CD14-positive monocyte (primary cell): Measurements from ENCODE around the gene PEMT. TPM values are rescaled to one million over a fixed set of nuclear protein-coding genes. Genes with fewer than 3 reads are reported as not detected.

Source experiments
- DNase-seq, 3 donors: peaks; one replicate each; pipeline ENCODE4 v3.0.0-alpha.2; 2011 to 2022
- H2AFZ ChIP-seq: 2 replicates; pipeline ENCODE4 v1.6.0; 2012; ENCODE audit warnings: mild to moderate bottlenecking, low read depth, low read length, inconsistent platforms; ENCODE audit not compliant: insufficient read depth, poor library complexity, severe bottlenecking
- H3K27ac ChIP-seq, 2 donors: 1 replicate in 1 of 2; 2 replicates in 1 of 2; pipeline ENCODE4 v1.5.1; 2012 to 2013; ENCODE audit warnings: low read length in 2 of 2, control low read depth in 1 of 2, inconsistent platforms in 1 of 2, low read depth in 1 of 2, mild to moderate bottlenecking in 1 of 2
- H3K27me3 ChIP-seq, 2 donors: one replicate each; pipeline versions ENCODE4 v1.6.0 to v1.6.1; 2011 to 2013; ENCODE audit warnings: low read length in 2 of 2; ENCODE audit not compliant: control insufficient read depth in 2 of 2, insufficient read depth in 2 of 2
- H3K36me3 ChIP-seq, 2 donors: replicated peaks in 1 of 2; 1 replicate in 1 of 2; 2 replicates in 1 of 2; pipeline versions ENCODE4 v1.5.1 to v1.6.1; 2012 to 2013; ENCODE audit warnings: low read length in 2 of 2, control low read depth in 1 of 2, inconsistent platforms in 1 of 2, mild to moderate bottlenecking in 1 of 2; ENCODE audit not compliant: insufficient read depth in 2 of 2, control insufficient read depth in 1 of 2
- H3K4me1 ChIP-seq, 2 donors: 1 replicate in 1 of 2; 2 replicates in 1 of 2; pipeline versions ENCODE4 v1.5.1 to v1.6.1; 2012 to 2013; ENCODE audit warnings: low read length in 2 of 2, control low read depth in 1 of 2, inconsistent platforms in 1 of 2, mild to moderate bottlenecking in 1 of 2, moderate library complexity in 1 of 2; ENCODE audit not compliant: insufficient read depth in 2 of 2, control insufficient read depth in 1 of 2
- H3K4me2 ChIP-seq: replicated peaks from 2 replicates; pipeline ENCODE3; 2012; ENCODE audit warnings: low read length, moderate library complexity, mild to moderate bottlenecking; ENCODE audit not compliant: poor library complexity, severe bottlenecking; ENCODE audit errors: extremely low read depth
- H3K4me3 ChIP-seq, 3 experiments: fragments of 200-600 bp in 1 of 3; sonication (generic) in 1 of 3; replicated peaks in 1 of 3; 1 replicate in 2 of 3; 2 replicates in 1 of 3; pipeline ENCODE4 v1.5.1; 2011 to 2013; ENCODE audit warnings: low read length in 3 of 3, mild to moderate bottlenecking in 3 of 3, control low read depth in 2 of 3, low read depth in 2 of 3, inconsistent platforms in 1 of 3, moderate library complexity in 1 of 3
- H3K79me2 ChIP-seq: 2 replicates; pipeline ENCODE4 v1.6.0; 2012; ENCODE audit warnings: mild to moderate bottlenecking, control low read depth, inconsistent platforms, low read length, moderate library complexity; ENCODE audit not compliant: insufficient read depth
- H3K9ac ChIP-seq: 2 replicates; pipeline ENCODE4 v1.6.0; 2017; ENCODE audit warnings: low read length, mild to moderate bottlenecking; ENCODE audit not compliant: insufficient read depth, poor library complexity, severe bottlenecking
- H3K9me3 ChIP-seq, 2 donors: replicated peaks in 1 of 2; 1 replicate in 1 of 2; 2 replicates in 1 of 2; pipeline versions ENCODE4 v1.5.1 to v1.6.1; 2012 to 2013; ENCODE audit warnings: low read length in 2 of 2, control low read depth in 1 of 2; ENCODE audit not compliant: control insufficient read depth in 1 of 2, insufficient read depth in 1 of 2
- H4K20me1 ChIP-seq: 2 replicates; pipeline ENCODE4 v1.6.0; 2012; ENCODE audit warnings: mild to moderate bottlenecking, low read length, control low read depth, moderate library complexity; ENCODE audit not compliant: insufficient read depth
- H3K27ac Mint-ChIP-seq, 7 donors: one replicate each; pipeline ENCODE4 v1.8.0; 2020; ENCODE audit warnings: mild to moderate bottlenecking in 7 of 7, mixed read lengths in 7 of 7, moderate library complexity in 6 of 7, inconsistent platforms in 2 of 7
- H3K27me3 Mint-ChIP-seq, 3 donors: one replicate each; pipeline ENCODE4 v1.8.0; 2021 to 2022; ENCODE audit warnings: low read depth in 3 of 3, mild to moderate bottlenecking in 3 of 3, mixed read lengths in 3 of 3, moderate library complexity in 3 of 3, inconsistent platforms in 1 of 3
- H3K36me3 Mint-ChIP-seq, 2 donors: one replicate each; pipeline ENCODE4 v1.8.0; 2020; ENCODE audit warnings: mixed read lengths in 2 of 2, inconsistent platforms in 1 of 2, mild to moderate bottlenecking in 1 of 2
- H3K4me1 Mint-ChIP-seq: one replicate; pipeline ENCODE4 v1.8.0; 2020; ENCODE audit warnings: mild to moderate bottlenecking, mixed read lengths
- H3K4me3 Mint-ChIP-seq, 2 donors: one replicate each; pipeline ENCODE4 v1.8.0; 2020; ENCODE audit warnings: mild to moderate bottlenecking in 2 of 2, mixed read lengths in 2 of 2, moderate library complexity in 1 of 2
- H3K9me3 Mint-ChIP-seq, 7 donors: one replicate each; pipeline ENCODE4 v1.8.0; 2020 to 2022; ENCODE audit warnings: mixed read lengths in 7 of 7, mild to moderate bottlenecking in 6 of 7, moderate library complexity in 6 of 7, inconsistent platforms in 2 of 7
- WGBS: methylation state at CpG from one replicate; pipeline ENCODE4 v1.1.5; 2013; ENCODE audit warnings: missing lambda C conversion rate; ENCODE audit not compliant: insufficient coverage; 5-methylcytosine and 5-hydroxymethylcytosine counted together
- intact Hi-C, 2 donors: fragments of 100-400 bp; cut with micrococcal nuclease; formaldehyde crosslinking; loops; one replicate each; pipeline versions ENCODE4 v1.15.0 to v1.15.1; 2023
- polyA plus RNA-seq, 3 donors: library from polyadenylated mRNA; depleted of rRNA in 1 of 3; unstranded in 2 of 3; stranded (reverse) in 1 of 3; fragments of 300-500 nt in 2 of 3; fragments of >200 nt in 1 of 3; fragmentation: Illumina TruSeq in 2 of 3; gene quantifications; 1 replicate in 2 of 3; 2 replicates in 1 of 3; pipeline ENCODE4 v1.2.3, GENCODE V29; 2012 to 2021
- TF ChIP-seq, protein P1 (sequence below): fragments of 200-600 bp; IDR thresholded peaks from one replicate; pipeline ENCODE4 v1.8.0; 2022; ENCODE audit warnings: antibody characterized with exemption, mild to moderate bottlenecking

Gene PEMT
- polyA plus RNA-seq, 3 donors: 26.7 to 41.0 (median 38.4) TPM

DNA sequence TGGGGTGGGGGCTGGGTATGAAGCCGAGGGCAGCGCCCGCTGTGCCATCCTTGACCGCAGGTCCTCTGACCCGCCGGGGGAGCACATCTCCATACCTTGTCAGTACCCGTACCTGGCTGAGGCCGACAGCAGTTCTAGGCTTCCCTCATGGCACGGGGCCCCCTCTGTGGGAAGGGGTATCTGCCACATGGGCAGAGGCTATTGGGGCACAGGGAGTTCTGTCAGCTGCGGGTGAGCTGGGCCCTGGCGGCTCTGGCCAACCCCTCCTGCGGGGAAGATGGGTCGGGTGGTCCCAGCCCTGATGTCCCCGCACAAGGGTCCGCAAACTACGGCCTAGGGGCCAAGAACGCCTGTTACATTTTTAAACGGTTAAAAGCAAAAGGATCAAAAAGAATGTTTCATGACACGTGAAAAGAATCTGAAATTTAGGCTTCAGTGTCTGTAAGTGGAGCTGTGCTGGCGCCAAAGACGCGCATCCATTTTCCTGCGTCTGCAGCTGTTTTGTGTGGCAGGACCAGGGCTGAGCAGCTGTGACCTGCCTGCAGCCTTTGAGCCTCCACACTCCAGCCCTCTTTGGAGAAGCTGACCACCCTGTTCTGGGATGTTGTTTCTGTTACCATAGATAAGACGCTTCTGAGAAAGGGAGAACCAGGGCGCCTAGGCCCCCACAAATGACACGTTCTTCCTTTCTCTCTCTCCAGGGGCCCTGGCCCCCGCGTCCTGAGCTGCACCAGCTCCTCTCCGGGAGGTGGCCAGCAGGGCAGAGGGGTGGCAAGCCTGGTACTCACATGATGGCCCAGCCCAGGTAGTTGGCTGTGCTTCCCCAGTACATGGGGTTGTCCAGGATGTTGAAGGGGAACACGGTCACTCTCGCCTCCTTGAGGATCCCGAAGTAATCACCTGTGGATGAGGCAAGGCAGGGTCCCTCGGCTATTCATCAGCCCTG lies 82.6 kb downstream of the PEMT start:
- Mint-ChIP-seq H3K4me3 (no peak overlapping the region), H3K9me3 (no peaks in the 10 kb centered on the region), H3K4me1 (peaks cover 1% of the 10 kb centered on the region), H3K36me3 (peaks cover 0 to 3% of the 10 kb centered on the region in 2 donors), H3K27me3 (peaks cover 0 to 3% (median 2%) of the 10 kb centered on the region in 3 donors), H3K27ac (peak overlapping the region in 1 of 7 donors; percentile 52)
- Histone ChIP-seq H3K4me2 (no peak overlapping the region), H4K20me1 (no peaks in the 10 kb centered on the region), H3K27ac (no peak overlapping the region), H3K79me2 (no peaks in the 10 kb centered on the region), H3K9ac (no peak overlapping the region), H3K27me3 (no peaks in the 10 kb centered on the region), H3K9me3 (no peaks in the 10 kb centered on the region), H3K4me3 (no peak overlapping the region), H3K4me1 (no peaks in the 10 kb centered on the region), H3K36me3 (no peaks in the 10 kb centered on the region), H2AFZ (no peak overlapping the region)
- 96% methylated on average over 26 of the region's 33 CpGs for WGBS
- TF ChIP-seq, protein P1, sequence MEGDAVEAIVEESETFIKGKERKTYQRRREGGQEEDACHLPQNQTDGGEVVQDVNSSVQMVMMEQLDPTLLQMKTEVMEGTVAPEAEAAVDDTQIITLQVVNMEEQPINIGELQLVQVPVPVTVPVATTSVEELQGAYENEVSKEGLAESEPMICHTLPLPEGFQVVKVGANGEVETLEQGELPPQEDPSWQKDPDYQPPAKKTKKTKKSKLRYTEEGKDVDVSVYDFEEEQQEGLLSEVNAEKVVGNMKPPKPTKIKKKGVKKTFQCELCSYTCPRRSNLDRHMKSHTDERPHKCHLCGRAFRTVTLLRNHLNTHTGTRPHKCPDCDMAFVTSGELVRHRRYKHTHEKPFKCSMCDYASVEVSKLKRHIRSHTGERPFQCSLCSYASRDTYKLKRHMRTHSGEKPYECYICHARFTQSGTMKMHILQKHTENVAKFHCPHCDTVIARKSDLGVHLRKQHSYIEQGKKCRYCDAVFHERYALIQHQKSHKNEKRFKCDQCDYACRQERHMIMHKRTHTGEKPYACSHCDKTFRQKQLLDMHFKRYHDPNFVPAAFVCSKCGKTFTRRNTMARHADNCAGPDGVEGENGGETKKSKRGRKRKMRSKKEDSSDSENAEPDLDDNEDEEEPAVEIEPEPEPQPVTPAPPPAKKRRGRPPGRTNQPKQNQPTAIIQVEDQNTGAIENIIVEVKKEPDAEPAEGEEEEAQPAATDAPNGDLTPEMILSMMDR: no peak
- DNase-seq: no peak
- intact Hi-C loops: no loop called here

DNA sequence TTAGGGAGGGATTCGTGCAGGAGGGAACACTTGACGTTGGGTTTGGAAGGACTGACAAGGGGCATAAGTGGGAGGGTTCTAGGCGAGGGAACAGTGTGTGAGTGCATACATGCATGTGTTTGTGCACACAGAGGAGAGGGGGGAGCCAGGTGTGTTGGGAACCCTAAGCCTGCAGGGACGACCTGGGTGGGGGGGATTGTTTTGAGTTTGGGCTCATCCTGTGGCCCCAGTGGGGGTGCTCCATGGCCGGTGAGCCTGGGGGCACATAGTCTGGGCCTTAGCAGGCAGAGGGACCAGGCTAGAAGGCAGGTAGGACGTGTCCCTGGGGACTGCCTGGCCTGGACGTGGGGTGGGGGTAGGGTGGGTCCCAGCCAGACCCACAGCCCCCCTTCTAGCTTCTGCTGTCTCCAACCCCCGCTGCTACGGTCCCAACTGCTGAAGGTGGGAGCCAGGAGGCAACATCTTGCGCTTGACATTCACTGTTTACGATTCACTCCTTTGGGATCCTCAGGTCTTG lies 83.4 kb downstream of the PEMT start:
- peaks cover 0 to 3% of the 10 kb centered on the region in 2 donors for H3K36me3 Mint-ChIP-seq
- H3K4me3 Mint-ChIP-seq: no peak overlapping the region
- Histone ChIP-seq H4K20me1 (no peaks in the 10 kb centered on the region), H2AFZ (no peak overlapping the region), H3K36me3 (no peaks in the 10 kb centered on the region), H3K9ac (no peak overlapping the region), H3K79me2 (no peaks in the 10 kb centered on the region), H3K4me2 (no peak overlapping the region), H3K4me3 (no peak overlapping the region), H3K27ac (no peak overlapping the region), H3K9me3 (no peaks in the 10 kb centered on the region), H3K27me3 (no peaks in the 10 kb centered on the region), H3K4me1 (no peaks in the 10 kb centered on the region)
- peaks cover 1% of the 10 kb centered on the region for H3K4me1 Mint-ChIP-seq
- H3K9me3 Mint-ChIP-seq: no peaks in the 10 kb centered on the region
- peaks cover 0 to 3% (median 2%) of the 10 kb centered on the region in 3 donors for H3K27me3 Mint-ChIP-seq
- no peak for DNase-seq
- 94% methylated on average over 9 of the region's 11 CpGs for WGBS
- no peak overlapping the region for H3K27ac Mint-ChIP-seq
- TF ChIP-seq, protein P1: no peak
- intact Hi-C loops: no loop called here
